ENCODE results near the gene ABAT. TPM values are rescaled to one million over a fixed set of nuclear protein-coding genes. Genes with fewer than 3 reads are reported as not detected.

The ABAT gene
- total and polyA plus RNA-seq, 10 of the 15 experiments (the other 5 are each of a cell fraction or from before 2014, with no cell fraction given), result 1.0 to 10.6 (median 1.9) TPM

DNA sequence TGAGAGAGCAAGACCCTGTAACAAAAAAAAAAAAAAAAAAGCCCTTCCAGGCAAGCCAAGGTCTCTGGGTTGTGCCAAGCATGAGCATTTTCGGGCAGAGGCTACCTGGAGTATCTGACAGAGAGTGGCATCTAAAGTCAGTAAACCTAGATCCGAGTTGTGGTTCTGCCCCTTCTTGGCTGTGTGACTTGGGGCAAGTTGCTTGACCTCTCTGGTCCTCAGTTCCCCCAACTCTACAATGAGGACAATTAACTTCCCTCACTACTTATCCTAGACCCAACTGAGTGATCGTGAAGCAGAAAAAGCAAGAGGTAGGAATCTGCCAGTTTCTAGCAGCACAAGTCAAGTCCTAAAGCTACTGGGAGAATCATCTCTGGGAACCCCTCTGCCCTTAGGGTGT, 88.7 kb downstream of the ABAT start (continued):
- TF ChIP-seq, protein P1, sequence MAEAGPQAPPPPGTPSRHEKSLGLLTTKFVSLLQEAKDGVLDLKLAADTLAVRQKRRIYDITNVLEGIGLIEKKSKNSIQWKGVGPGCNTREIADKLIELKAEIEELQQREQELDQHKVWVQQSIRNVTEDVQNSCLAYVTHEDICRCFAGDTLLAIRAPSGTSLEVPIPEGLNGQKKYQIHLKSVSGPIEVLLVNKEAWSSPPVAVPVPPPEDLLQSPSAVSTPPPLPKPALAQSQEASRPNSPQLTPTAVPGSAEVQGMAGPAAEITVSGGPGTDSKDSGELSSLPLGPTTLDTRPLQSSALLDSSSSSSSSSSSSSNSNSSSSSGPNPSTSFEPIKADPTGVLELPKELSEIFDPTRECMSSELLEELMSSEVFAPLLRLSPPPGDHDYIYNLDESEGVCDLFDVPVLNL (IDR thresholded peaks at IDR 0.05; ENCODE audit: low read depth, low read length), result no peak
- TF ChIP-seq, protein P2, sequence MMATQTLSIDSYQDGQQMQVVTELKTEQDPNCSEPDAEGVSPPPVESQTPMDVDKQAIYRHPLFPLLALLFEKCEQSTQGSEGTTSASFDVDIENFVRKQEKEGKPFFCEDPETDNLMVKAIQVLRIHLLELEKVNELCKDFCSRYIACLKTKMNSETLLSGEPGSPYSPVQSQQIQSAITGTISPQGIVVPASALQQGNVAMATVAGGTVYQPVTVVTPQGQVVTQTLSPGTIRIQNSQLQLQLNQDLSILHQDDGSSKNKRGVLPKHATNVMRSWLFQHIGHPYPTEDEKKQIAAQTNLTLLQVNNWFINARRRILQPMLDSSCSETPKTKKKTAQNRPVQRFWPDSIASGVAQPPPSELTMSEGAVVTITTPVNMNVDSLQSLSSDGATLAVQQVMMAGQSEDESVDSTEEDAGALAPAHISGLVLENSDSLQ (IDR thresholded peaks at IDR 0.05), result no peak
- TF ChIP-seq SMAD1 (IDR thresholded peaks at IDR 0.05; ENCODE audit: low read depth, partially characterized antibody), result no peak
- TF ChIP-seq, protein P3, sequence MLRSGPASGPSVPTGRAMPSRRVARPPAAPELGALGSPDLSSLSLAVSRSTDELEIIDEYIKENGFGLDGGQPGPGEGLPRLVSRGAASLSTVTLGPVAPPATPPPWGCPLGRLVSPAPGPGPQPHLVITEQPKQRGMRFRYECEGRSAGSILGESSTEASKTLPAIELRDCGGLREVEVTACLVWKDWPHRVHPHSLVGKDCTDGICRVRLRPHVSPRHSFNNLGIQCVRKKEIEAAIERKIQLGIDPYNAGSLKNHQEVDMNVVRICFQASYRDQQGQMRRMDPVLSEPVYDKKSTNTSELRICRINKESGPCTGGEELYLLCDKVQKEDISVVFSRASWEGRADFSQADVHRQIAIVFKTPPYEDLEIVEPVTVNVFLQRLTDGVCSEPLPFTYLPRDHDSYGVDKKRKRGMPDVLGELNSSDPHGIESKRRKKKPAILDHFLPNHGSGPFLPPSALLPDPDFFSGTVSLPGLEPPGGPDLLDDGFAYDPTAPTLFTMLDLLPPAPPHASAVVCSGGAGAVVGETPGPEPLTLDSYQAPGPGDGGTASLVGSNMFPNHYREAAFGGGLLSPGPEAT (IDR thresholded peaks at IDR 0.05; ENCODE audit: low read depth), result no peak
- TF ChIP-seq, protein P4, sequence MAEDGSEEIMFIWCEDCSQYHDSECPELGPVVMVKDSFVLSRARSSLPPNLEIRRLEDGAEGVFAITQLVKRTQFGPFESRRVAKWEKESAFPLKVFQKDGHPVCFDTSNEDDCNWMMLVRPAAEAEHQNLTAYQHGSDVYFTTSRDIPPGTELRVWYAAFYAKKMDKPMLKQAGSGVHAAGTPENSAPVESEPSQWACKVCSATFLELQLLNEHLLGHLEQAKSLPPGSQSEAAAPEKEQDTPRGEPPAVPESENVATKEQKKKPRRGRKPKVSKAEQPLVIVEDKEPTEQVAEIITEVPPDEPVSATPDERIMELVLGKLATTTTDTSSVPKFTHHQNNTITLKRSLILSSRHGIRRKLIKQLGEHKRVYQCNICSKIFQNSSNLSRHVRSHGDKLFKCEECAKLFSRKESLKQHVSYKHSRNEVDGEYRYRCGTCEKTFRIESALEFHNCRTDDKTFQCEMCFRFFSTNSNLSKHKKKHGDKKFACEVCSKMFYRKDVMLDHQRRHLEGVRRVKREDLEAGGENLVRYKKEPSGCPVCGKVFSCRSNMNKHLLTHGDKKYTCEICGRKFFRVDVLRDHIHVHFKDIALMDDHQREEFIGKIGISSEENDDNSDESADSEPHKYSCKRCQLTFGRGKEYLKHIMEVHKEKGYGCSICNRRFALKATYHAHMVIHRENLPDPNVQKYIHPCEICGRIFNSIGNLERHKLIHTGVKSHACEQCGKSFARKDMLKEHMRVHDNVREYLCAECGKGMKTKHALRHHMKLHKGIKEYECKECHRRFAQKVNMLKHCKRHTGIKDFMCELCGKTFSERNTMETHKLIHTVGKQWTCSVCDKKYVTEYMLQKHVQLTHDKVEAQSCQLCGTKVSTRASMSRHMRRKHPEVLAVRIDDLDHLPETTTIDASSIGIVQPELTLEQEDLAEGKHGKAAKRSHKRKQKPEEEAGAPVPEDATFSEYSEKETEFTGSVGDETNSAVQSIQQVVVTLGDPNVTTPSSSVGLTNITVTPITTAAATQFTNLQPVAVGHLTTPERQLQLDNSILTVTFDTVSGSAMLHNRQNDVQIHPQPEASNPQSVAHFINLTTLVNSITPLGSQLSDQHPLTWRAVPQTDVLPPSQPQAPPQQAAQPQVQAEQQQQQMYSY (CRISPR knock-in tag; IDR thresholded peaks at IDR 0.05), result no peak
- TF ChIP-seq HCFC1 (IDR thresholded peaks at IDR 0.05; ENCODE audit: low read length), result no peak

All from GM12878 (cell line).